Nucleus accumbens (tissue), 56 donors: ENCODE data around the gene POTEI.
"Not testable (repeated sequence)": the region's sequence is repeated elsewhere in the genome, so short reads cannot be mapped to it uniquely, and the experiment has no call there.

Experiments
- DNase-seq, 56 donors: peaks; one replicate each; lab custom pipeline; 2025; lab: John Stamatoyannopoulos, UW

Gene POTEI

DNA sequence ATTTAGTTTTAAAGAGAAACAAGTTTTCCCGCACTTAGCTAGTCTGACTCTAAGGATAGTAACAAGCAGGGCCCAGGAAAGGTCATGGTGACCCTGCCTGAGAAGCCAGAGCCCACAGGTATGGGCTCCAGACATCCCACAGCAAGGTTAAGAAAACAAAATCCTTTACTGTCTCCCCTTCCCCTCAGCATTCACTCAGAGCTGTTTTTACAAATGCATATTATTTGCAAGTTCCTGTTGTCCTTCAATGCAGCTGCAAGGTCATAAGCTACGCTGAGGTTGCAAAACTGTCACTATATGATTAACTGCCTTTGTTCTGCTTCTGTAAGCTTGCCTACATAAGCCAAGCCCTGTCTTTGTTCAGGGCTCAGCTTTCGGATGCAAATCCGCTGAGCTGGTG, 18.1 kb downstream of the POTEI start:
- not testable (repeated sequence) for DNase-seq

- DNase-seq = not testable (repeated sequence)
These were observed 53.7 kb downstream of the POTEI start for GRCh38 chr2:130455413-130455812.

DNA sequence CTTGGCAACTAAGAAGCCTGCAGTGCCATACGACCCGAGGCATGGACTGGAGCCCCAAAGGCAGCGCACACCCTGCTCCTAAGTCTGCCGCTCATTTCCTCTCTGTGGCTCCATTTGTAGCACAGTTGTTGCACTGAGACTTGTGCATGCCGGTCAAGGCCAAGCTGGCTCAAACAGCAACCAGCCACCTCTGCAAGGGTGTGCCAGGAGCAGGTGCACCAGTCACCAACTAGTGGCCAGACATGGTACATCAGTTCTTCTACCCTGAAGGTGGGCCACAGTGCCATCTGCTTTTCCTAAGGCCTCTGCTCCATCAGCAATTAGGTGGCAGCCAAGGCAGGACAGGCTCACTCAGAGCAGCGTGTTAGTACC, 54.4 kb downstream of the POTEI start:
- not testable (repeated sequence) for DNase-seq

DNA sequence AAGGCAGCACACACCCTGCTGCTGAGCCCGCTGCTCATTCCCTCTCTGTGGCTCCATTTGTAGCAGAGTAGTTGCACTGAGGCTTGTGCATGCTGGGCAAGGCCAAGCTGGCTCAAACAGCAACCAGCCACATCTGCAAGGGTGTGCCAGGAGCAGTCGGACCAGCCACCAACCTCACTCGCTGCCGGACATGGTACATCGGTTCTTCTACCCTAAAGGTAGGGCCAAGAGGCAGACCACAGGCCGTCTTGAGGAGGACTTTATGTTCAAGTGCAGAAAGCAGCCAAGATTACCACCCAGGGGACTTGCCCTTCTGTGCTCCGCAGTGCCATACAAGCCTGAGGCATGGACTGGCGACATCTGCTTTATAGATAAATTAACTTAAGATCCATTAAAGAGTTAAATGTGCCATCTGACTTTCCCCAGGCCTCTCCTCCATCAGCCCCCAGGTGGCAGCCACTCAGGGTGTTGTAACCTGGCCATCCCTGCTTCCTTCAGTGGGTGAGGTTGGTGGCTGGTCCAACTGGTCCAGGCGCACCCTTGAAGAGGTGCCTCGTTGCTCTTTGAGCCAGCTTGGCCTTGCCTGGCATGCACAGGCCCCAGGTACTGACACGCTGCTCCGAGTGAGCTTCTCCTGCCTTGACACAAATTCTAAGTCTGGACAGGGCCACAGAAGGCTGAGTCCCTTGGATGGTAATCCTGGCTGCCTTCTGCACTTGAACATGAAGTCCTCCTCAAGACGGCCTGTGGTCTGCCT, 55.0 kb downstream of the POTEI start:
- not testable (repeated sequence) for DNase-seq

- not testable (repeated sequence) for DNase-seq
These were observed 56.2 kb downstream of the POTEI start for GRCh38 chr2:130452897-130453296.

DNA sequence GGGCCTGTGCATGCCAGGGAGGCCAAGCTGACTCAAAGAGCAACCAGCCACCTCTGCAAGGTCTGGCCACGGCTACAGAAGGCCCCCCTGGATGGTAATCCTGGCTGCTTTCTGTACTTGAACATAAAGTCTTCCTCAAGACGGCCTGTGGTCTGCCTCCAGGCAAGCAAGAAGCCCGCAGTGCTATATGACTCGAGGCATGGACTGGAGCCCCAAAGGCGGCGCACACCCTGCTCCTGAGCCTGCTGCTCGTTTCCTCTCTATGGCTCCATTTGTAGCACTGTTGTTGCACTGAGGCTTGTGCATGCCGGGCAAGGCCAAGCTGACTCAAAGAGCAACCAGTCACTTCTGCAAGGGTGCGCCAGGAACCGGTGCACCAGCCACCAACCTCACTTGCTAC, 57.3 kb downstream of the POTEI start:
- not testable (repeated sequence) for DNase-seq

DNA sequence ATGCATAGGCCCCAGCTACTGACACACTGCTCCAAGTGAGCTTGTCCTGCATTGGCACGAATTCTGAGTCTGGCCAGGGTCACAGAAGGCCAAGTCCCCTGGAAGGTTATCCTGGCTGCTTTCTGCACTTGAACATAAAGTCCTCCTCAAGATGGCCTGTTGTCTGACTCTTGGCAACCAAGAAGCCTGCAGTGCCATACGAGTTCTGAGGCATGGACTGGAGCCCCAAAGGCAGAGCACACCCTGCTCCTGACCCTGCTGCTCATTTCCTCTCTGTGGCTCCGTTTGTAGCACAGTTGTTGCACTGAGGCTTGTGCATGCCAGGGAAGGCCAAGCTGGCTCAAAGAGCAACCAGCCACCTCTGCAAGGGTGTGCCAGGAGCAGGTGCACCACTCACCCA, 57.9 kb downstream of the POTEI start:
- DNase-seq = not testable (repeated sequence)

DNA sequence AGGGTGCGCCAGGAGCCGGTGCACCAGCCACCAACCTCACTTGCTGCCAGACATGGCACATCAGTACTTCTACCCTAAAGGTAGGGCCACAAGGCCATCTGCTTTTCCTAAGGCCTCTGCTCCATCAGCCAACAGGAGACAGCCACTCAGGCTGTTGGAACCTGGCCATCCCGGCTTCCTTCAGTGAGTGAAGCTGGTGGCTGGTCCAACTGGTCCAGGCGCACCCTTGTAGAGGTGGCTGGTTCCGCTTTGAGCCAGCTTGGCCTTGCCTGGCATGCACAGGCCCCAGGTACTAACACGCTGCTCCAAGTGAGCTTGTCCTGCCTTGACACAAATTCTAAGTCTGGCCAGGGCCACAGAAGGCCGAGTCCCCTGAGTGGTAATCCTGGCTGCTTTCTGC, 58.8 kb downstream of the POTEI start:
- DNase-seq = not testable (repeated sequence)

- peak in 42 of 56 donors; percentile 6 to 77 (median 33) for DNase-seq
These were observed 81.5 kb downstream of the POTEI start for GRCh38 chr2:130427631-130428030.

GRCh38 chr2:130418845-130419244, 90.3 kb downstream of the POTEI start:
- not testable (repeated sequence) for DNase-seq

GRCh38 chr2:130416693-130417092, 92.4 kb downstream of the POTEI start:
- not testable (repeated sequence) for DNase-seq
